OCI-LY1 (cell line): ENCODE measurements around the gene DYNLRB1.

Experiments used
- H2AFZ ChIP-seq: fragments of 200-600 bp; sonication (generic), shearing (Covaris generic); 2 replicates; pipeline ENCODE4 v1.6.0; 2014; ENCODE audit warnings: antibody characterized with exemption, mild to moderate bottlenecking, low read length
- H3F3A ChIP-seq: fragments of 200-600 bp; sonication (generic), shearing (Covaris generic); 2 replicates; pipeline ENCODE4 v1.6.0; 2014; ENCODE audit warnings: mild to moderate bottlenecking, antibody characterized with exemption, low read length, moderate library complexity; ENCODE audit not compliant: insufficient read depth
- H3K27ac ChIP-seq: fragments of 200-600 bp; sonication (generic); 2 replicates; pipeline ENCODE4 v1.5.1; 2014; ENCODE audit warnings: low read length, mixed run types, mild to moderate bottlenecking, low read depth; ENCODE audit not compliant: poor library complexity, severe bottlenecking
- H3K27me3 ChIP-seq: fragments of 200-600 bp; sonication (generic); 2 replicates; pipeline ENCODE4 v1.6.0; 2014; ENCODE audit warnings: antibody characterized with exemption, mild to moderate bottlenecking, low read length, moderate library complexity; ENCODE audit not compliant: insufficient read depth
- H3K36me3 ChIP-seq: fragments of 200-600 bp; sonication (generic); 2 replicates; pipeline ENCODE4 v1.6.1; 2014; ENCODE audit warnings: mild to moderate bottlenecking, antibody characterized with exemption, low read length, moderate library complexity, mixed read lengths; ENCODE audit not compliant: insufficient read depth
- H3K4me1 ChIP-seq: fragments of 200-600 bp; sonication (generic); 2 replicates; pipeline ENCODE4 v1.5.1; 2014; ENCODE audit warnings: mild to moderate bottlenecking, low read length, moderate library complexity; ENCODE audit not compliant: insufficient read depth, severe bottlenecking
- H3K4me2 ChIP-seq: fragments of 200-600 bp; sonication (generic), shearing (Covaris generic); 2 replicates; pipeline ENCODE4 v1.6.1; 2014; ENCODE audit warnings: low read length
- H3K4me3 ChIP-seq: fragments of 200-600 bp; sonication (generic); 2 replicates; pipeline ENCODE4 v1.5.1; 2014; ENCODE audit warnings: low read length, low read depth, mild to moderate bottlenecking, mixed read lengths; ENCODE audit not compliant: poor library complexity, severe bottlenecking
- H3K79me2 ChIP-seq: fragments of 200-600 bp; shearing (Covaris generic); 2 replicates; pipeline ENCODE4 v1.6.1; 2016; ENCODE audit warnings: mixed run types, low read length, mixed read lengths; ENCODE audit not compliant: insufficient read depth
- H3K9ac ChIP-seq: fragments of 200-600 bp; sonication (generic), shearing (Covaris generic); 2 replicates; pipeline ENCODE4 v1.6.1; 2014; ENCODE audit warnings: mild to moderate bottlenecking, low read length, mixed read lengths
- H3K9me2 ChIP-seq: fragments of 200-600 bp; sonication (generic), shearing (Covaris generic); 2 replicates; pipeline ENCODE4 v1.6.1; 2014; ENCODE audit warnings: low read depth, mild to moderate bottlenecking, low read length, mixed read lengths
- H3K9me3 ChIP-seq: fragments of 200-600 bp; shearing (Covaris generic); 2 replicates; pipeline ENCODE4 v1.6.1; 2014; ENCODE audit warnings: low read length, mixed read lengths
- H4K20me1 ChIP-seq: fragments of 200-600 bp; sonication (generic), shearing (Covaris generic); 2 replicates; pipeline ENCODE4 v1.6.0; 2016; ENCODE audit warnings: mild to moderate bottlenecking, low read length; ENCODE audit not compliant: insufficient read depth
- EZH2 ChIP-seq: fragments of 200-600 bp; sonication (generic), shearing (Covaris generic); IDR thresholded peaks from 2 replicates; pipeline ENCODE4 v1.8.0; 2017; ENCODE audit warnings: borderline replicate concordance, mixed run types, mild to moderate bottlenecking, antibody characterized with exemption, low read length, moderate library complexity, mixed read lengths
- TF ChIP-seq, protein P1 (sequence below): fragments of 200-600 bp; sonication (generic), shearing (Covaris generic); IDR thresholded peaks from 2 replicates; pipeline ENCODE4 v1.5.1; 2017; ENCODE audit warnings: mild to moderate bottlenecking, antibody characterized with exemption, low read length, moderate library complexity, mixed read lengths

Gene DYNLRB1

DNA sequence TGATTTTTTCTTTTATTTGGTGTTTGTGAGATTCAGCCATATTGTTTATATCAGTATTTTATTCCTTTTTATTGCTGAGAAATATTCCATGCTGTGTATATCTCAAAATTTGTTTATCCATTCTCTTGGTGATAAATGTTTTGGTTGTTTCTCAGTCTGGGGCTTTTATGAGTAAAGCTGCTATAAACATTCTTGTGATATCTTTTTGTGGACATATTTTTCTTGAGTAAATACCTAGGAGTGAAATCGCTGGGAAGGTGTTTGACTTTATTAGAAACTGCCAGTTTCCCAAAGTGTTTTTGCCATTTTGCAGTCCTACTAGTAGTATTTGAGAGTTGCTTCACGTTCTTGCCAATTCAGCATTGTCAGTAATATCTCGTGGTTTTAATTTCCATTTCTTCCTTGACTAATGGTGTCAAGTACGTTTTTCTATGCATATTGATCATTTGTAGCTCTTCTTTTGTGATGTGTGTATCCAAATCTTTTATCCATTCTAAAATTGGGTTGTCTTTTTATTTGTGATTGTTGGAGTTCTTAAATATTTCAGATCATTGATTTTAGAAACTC, 31.1 kb upstream of the DYNLRB1 start:
- Histone ChIP-seq H3F3A (0 out of 2 replicates have a peak, but pooled peaks cover 3% of the 10 kb centered on the region), H3K4me2 (no peak overlapping the region), H4K20me1 (no peaks in the 10 kb centered on the region), H3K79me2 (no peaks in the 10 kb centered on the region), H3K9ac (no peak overlapping the region), H3K9me2 (no peaks in the 10 kb centered on the region), H3K27me3 (no peaks in the 10 kb centered on the region), H2AFZ (no peak overlapping the region), H3K27ac (no peak overlapping the region), H3K4me1 (no peaks in the 10 kb centered on the region), H3K36me3 (peaks cover 81% of the 10 kb centered on the region), H3K9me3 (0 out of 2 replicates have a peak, but pooled peaks cover 6% of the 10 kb centered on the region), H3K4me3 (no peak overlapping the region)
- no peak for TF ChIP-seq EZH2
- TF ChIP-seq, protein P1, sequence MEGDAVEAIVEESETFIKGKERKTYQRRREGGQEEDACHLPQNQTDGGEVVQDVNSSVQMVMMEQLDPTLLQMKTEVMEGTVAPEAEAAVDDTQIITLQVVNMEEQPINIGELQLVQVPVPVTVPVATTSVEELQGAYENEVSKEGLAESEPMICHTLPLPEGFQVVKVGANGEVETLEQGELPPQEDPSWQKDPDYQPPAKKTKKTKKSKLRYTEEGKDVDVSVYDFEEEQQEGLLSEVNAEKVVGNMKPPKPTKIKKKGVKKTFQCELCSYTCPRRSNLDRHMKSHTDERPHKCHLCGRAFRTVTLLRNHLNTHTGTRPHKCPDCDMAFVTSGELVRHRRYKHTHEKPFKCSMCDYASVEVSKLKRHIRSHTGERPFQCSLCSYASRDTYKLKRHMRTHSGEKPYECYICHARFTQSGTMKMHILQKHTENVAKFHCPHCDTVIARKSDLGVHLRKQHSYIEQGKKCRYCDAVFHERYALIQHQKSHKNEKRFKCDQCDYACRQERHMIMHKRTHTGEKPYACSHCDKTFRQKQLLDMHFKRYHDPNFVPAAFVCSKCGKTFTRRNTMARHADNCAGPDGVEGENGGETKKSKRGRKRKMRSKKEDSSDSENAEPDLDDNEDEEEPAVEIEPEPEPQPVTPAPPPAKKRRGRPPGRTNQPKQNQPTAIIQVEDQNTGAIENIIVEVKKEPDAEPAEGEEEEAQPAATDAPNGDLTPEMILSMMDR: no peak

- H3K27me3 ChIP-seq: no peaks in the 10 kb centered on the region
- H3K4me2 ChIP-seq: no peak overlapping the region
- no peak for TF ChIP-seq EZH2
- TF ChIP-seq, protein P1: no peak
- no peak overlapping the region for H3K9ac ChIP-seq
- no peak overlapping the region for H3K27ac ChIP-seq
- peaks cover 90% of the 10 kb centered on the region for H3K36me3 ChIP-seq
- H3K79me2 ChIP-seq: no peaks in the 10 kb centered on the region
- no peak overlapping the region for H2AFZ ChIP-seq
- no peaks in the 10 kb centered on the region for H3K9me2 ChIP-seq
- no peak overlapping the region for H3K4me3 ChIP-seq
- no peaks in the 10 kb centered on the region for H3K4me1 ChIP-seq
- no peaks in the 10 kb centered on the region for H3K9me3 ChIP-seq
- H4K20me1 ChIP-seq: no peaks in the 10 kb centered on the region
- H3F3A ChIP-seq: no peaks in the 10 kb centered on the region
Observed at GRCh38 chr20:34491226-34491931, 24.8 kb upstream of the DYNLRB1 start.

DNA sequence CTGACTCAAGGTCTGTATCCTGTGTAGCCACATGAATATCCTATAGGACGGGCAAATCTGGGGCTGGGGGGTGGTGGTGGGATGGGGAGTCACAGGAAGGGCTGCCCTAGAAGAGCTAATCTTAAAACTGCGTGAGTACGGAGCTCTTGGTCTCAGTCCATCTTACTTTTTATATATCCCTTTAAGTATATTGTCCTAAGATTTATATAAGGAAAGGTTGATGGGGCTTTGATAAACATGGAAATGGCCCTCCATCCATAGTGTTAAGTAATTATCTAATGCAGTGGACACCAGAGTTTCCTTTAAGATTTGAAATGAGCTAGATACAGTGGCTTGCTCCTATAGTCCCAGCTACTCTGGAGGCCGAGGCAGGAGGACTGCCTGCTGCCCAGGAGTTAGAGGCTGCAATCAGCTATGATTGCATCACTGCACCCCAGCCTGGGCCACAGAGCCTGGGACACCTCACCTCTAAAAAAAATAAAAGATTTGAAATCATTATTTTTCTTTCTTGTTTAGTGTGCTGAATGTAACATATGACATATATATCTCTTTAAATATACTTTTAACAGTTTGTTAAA, 24.2 kb upstream of the DYNLRB1 start:
- TF ChIP-seq, protein P1: no peak
- no peak for TF ChIP-seq EZH2
- no peak overlapping the region for H3K9ac ChIP-seq
- H3K4me3 ChIP-seq: no peak overlapping the region
- peaks cover 92% of the 10 kb centered on the region for H3K36me3 ChIP-seq
- H2AFZ ChIP-seq: no peak overlapping the region
- no peaks in the 10 kb centered on the region for H3K9me2 ChIP-seq
- no peaks in the 10 kb centered on the region for H3K79me2 ChIP-seq
- H3K9me3 ChIP-seq: no peaks in the 10 kb centered on the region
- no peak overlapping the region for H3K27ac ChIP-seq
- no peaks in the 10 kb centered on the region for H3K4me1 ChIP-seq
- H3K4me2 ChIP-seq: no peak overlapping the region
- H3F3A ChIP-seq: no peaks in the 10 kb centered on the region
- no peaks in the 10 kb centered on the region for H3K27me3 ChIP-seq
- no peaks in the 10 kb centered on the region for H4K20me1 ChIP-seq
